Mammary epithelial cell (primary cell): ENCODE measurements around the gene ELL2.

Experiments
- CTCF ChIP-seq, 2 donors: IDR thresholded peaks in 1 of 2; conservative IDR thresholded peaks in 1 of 2; 2 replicates each; pipeline ENCODE4 v1.5.1; 2011 to 2012; ENCODE audit warnings: inconsistent platforms in 2 of 2, low read length in 2 of 2, mild to moderate bottlenecking in 2 of 2, control low read depth in 1 of 2, low read depth in 1 of 2; ENCODE audit not compliant: insufficient read depth in 1 of 2; ENCODE audit errors: extremely low read depth in 1 of 2
- EZH2 ChIP-seq: IDR thresholded peaks from 2 replicates; pipeline ENCODE4 v1.6.1; 2012; ENCODE audit warnings: low read length, inconsistent platforms, borderline replicate concordance

- TF ChIP-seq CTCF (conservative IDR thresholded peaks at IDR 0.05 in 1 of 2, IDR thresholded peaks at IDR 0.05 in 1 of 2; ENCODE audit: extremely low read depth in 1 of 2, insufficient read depth in 1 of 2, low read depth in 1 of 2, low read length in 2 of 2): no peak
- TF ChIP-seq EZH2: no peak
Observed at GRCh38 chr5:95993266-95993665, 31.6 kb upstream of the ELL2 start.
